Measurements from ENCODE around the gene SLC28A3.

SLC28A3 gene

DNA sequence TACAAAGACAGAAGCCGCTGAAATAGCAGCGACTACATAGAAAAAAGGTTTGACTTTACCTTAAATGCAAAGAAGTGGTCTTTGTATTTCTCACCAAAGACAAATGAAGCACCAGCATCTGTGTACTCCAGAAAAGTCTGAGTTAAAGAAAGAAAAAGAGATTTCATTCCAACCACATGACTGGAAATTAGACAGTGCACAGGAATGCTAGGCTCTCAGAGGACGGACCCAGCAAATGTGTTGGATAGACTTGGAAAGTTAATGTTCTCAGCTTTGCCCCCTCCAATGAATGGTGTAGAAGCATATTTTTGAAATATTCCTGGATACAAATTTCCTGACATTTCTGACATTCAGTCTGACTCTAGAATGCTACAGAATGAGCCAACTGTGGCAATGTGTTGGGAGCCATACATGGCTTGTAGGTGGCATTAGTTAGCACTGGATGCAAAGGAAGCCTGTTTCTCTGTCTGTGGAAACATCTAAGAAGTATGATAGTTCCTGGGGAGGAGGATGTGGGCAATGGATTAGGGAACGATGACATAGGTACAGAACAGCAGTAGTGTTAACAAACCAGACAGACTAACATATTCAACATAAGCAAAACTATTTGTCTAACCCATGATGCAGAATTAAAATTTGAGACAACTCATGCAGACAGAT lies 43.3 kb downstream of the SLC28A3 start:
- H3K4me3 ChIP-seq (ENCODE audit: low read length) = no peak overlapping the region
- TF ChIP-seq ZNF274 (IDR thresholded peaks at IDR 0.05; ENCODE audit: low read depth, low read length) = no peak

DNA sequence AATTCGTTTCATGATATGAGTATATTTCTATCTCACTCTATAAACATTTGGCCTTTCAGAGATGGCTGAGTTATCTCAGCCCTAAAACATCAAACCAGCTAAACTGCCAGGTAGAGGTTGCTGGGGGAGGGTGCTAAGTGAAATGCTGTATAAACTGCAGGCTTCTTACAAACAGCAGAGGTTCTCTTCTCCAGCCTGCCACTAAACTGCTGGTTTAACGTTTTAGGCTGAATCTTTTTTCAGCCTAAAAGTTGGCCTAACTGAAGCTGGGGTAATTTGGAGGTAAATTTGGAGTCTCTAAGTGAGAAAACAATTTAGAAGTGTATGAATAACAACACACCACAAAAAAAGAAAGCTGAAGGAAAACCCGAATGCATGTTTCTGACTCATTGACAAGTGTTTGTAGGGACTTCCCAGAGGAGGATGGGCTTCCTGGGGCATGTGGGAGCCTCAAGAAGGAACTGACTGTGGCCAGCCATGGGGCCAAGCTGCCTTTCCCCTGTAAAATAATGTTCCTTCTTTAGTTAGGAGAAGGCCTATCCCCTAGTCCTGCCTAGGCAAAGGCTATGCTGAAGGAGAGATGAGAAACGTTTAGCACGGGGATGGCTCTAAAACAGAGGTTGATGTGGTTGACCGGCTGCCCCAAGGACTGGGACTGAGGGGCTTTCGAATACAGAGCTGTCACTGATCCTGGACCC lies 44.3 kb downstream of the SLC28A3 start:
- TF ChIP-seq ZNF274 (IDR thresholded peaks at IDR 0.05; ENCODE audit: low read depth, low read length) = no peak
- no peak overlapping the region for H3K4me3 ChIP-seq (ENCODE audit: low read length)

DNA sequence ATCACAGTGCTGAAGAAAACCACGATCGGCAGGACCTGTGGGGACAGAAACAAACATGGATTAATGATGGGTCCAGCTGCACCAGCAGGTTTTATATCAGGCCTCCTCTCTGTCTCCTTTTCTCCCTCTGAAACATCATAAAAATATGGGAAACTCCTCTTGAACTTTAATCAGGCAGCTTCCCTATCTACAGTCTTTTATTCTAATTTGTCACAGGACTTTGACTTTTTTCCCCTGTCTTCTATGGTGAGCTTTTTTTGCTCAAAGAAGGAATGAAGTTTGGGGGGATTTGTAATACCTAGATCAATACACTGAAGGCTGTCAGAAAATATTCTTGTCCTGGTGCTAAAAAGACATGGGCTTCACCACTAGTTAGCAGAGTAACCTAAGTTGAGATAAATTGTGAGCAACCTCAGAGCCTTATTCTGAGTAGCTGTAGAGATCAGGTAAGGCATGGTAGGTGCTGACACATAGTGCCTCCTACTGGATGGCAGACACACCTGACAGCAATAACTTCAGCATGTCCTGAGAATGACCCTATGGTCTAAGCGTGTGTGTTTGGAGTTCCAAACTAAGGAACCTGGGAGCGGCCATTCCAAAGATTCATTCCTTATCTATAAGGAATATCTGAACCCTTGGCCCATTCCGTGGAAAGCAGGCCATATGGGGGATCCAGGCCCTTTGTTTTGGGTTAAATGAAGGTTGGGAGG lies 46.2 kb downstream of the SLC28A3 start:
- no peak overlapping the region; the same call in 1 of the 2 replicates for H3K4me3 ChIP-seq (ENCODE audit: low read length)
- no peak for TF ChIP-seq ZNF274 (IDR thresholded peaks at IDR 0.05; ENCODE audit: low read depth, low read length)

GRCh38 chr9:84293001-84293798 lies 47.4 kb downstream of the SLC28A3 start:
- H3K4me3 ChIP-seq (ENCODE audit: low read length) = peak overlapping the region; percentile 16; the same call in 1 of the 2 replicates
- TF ChIP-seq ZNF274 (IDR thresholded peaks at IDR 0.05; ENCODE audit: low read depth, low read length) = no peak

DNA sequence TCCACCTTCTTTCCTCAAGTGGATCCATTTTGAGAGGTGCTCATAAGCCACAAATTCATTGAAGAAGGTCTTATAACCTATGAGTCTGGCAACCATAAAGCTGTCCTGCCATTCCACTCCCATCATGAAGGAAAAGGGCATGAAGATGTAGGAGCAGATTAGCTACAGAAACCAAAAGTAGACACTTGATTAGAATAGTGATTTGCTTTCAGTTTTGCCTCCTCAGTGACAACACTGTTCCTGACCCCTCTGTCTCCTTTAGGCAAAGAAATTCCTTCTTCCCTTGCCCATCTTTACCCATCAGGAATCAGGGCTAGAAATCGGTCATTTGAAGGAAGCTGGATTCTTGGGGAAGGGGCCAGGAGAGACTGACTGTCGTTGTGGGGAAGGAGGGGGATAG lies 55.2 kb downstream of the SLC28A3 start:
- H3K4me3 ChIP-seq (ENCODE audit: low read length) = no peak overlapping the region
- TF ChIP-seq ZNF274 (IDR thresholded peaks at IDR 0.05; ENCODE audit: low read depth, low read length) = no peak

- H3K4me3 ChIP-seq (ENCODE audit: low read length) = no peak overlapping the region
Observed at GRCh38 chr9:84283946-84284345, 56.6 kb downstream of the SLC28A3 start.

GRCh38 chr9:84278130-84278529 lies 62.4 kb downstream of the SLC28A3 start:
- TF ChIP-seq ZNF274 (IDR thresholded peaks at IDR 0.05; ENCODE audit: low read depth, low read length) = no peak
- no peak overlapping the region for H3K4me3 ChIP-seq (ENCODE audit: low read length)

More at GRCh38 chr9:84283946-84284345, 56.6 kb downstream of the SLC28A3 start:
- no peak for TF ChIP-seq ZNF274 (IDR thresholded peaks at IDR 0.05; ENCODE audit: low read depth, low read length)

DNA sequence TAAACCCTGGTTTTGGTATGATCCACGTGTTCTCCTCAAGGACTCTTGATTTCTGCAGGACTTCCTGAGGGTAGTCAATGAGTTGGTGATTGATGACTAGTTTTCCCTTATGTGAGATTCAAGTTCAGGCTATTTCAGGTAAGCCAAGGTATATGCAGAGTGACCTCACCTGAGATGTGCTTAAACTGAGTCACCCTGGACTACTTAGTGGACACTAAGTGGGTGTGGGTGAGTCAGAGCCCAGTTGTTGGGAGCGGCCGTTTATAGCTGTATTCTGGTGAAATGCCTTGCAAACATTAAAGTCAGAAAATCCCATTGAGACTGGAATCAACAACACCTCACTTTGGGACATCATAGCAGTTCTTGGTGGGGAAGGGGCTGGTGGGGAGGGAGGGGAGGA lies 62.9 kb downstream of the SLC28A3 start:
- no peak overlapping the region for H3K4me3 ChIP-seq (ENCODE audit: low read length)
- TF ChIP-seq ZNF274 (IDR thresholded peaks at IDR 0.05; ENCODE audit: low read depth, low read length) = no peak

DNA sequence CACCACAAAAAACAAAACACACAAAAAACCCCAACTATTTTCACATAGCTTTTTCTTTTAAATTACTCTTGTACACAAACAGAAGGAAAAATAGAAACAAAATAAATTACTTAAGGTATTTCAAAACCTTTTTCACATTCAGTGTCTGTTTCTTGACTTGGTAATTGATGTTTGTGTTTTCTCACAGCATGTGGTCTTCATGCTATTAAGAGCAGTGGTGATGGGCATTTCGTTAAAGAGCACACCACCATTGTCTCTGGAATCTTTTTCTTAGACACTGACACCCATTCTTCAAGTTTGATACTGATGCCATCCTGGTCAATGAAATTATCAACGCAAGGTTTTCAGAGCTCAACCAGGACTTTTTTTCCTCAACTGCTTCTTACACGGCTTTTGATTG lies 63.8 kb downstream of the SLC28A3 start:
- no peak for TF ChIP-seq ZNF274 (IDR thresholded peaks at IDR 0.05; ENCODE audit: low read depth, low read length)
- no peak overlapping the region for H3K4me3 ChIP-seq (ENCODE audit: low read length)

GRCh38 chr9:84271921-84272556 lies 68.5 kb downstream of the SLC28A3 start:
- no peak for TF ChIP-seq ZNF274 (IDR thresholded peaks at IDR 0.05; ENCODE audit: low read depth, low read length)
- peak overlapping the region; percentile 21; the same call in 1 of the 2 replicates for H3K4me3 ChIP-seq (ENCODE audit: low read length)

- H3K4me3 ChIP-seq (ENCODE audit: low read length) = peak overlapping the region; percentile 21; the same call in 1 of the 2 replicates
- TF ChIP-seq ZNF274 (IDR thresholded peaks at IDR 0.05; ENCODE audit: low read depth, low read length) = no peak
Observed at GRCh38 chr9:84271531-84271900, 69.0 kb downstream of the SLC28A3 start.

DNA sequence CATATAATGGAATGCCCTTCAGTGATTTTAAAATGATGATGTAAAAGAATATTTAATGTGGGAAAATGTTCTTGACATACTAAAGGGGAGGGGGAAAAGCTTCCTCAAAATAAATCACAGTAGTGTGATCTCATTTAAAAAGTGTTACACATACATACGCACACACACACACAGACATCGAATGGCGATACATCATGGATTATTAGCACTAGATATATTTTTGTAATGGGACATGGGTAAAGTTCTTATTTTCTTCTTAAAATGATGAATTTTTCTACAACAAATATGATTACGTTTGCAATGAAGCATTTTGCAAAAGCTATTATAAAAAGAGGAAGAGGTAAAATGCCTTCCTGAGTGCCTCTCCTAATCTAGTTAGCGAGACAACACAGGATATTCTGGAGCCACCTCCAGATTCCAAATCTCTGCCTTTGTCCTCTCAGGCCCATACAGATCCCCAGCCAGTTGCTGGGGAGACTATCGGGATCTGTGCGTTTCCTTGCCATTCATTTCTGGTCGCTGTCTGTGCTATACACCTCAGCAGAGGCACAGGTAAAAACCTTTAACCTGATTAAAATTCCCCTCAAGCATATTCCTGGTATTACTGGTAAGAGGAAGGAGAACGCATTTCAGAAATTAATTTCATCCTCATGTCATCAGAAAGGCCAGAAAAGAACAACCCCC lies 69.6 kb downstream of the SLC28A3 start:
- no peak for TF ChIP-seq ZNF274 (IDR thresholded peaks at IDR 0.05; ENCODE audit: low read depth, low read length)
- H3K4me3 ChIP-seq (ENCODE audit: low read length) = no peak overlapping the region

- peak overlapping the region; percentile 28; the same call in 1 of the 2 replicates for H3K4me3 ChIP-seq (ENCODE audit: low read length)
- no peak for TF ChIP-seq ZNF274 (IDR thresholded peaks at IDR 0.05; ENCODE audit: low read depth, low read length)
Observed at GRCh38 chr9:84266087-84266561, 74.4 kb downstream of the SLC28A3 start.

All from GM08714 (cell line).